NAMALWA (cell line): Measurements from ENCODE around the gene SPAAR.
A peak's percentile ranks its signal among the peaks of the same experiment; 100 is the strongest.
"Not testable (repeated sequence)": the region's sequence is repeated elsewhere in the genome, so short reads cannot be mapped to it uniquely, and the experiment has no call there.

Source experiments
- DNase-seq: peaks from one replicate; pipeline ENCODE4 v3.0.0-alpha.2; 2015; ENCODE audit warnings: low spot score

The SPAAR gene

GRCh38 chr9:35923598-35923926 is 14.3 kb downstream of the SPAAR start:
- no peak for DNase-seq

GRCh38 chr9:35923927-35924763 is 14.9 kb downstream of the SPAAR start:
- no peak for DNase-seq

GRCh38 chr9:35928591-35929452 is 19.5 kb downstream of the SPAAR start:
- DNase-seq: no peak

GRCh38 chr9:35929453-35929718 is 20.1 kb downstream of the SPAAR start:
- no peak for DNase-seq

GRCh38 chr9:35930521-35930920 is 21.2 kb downstream of the SPAAR start:
- DNase-seq: no peak

- no peak for DNase-seq
Measured at GRCh38 chr9:35930989-35931388, 21.7 kb downstream of the SPAAR start.

- DNase-seq: no peak
Measured at GRCh38 chr9:35932735-35933134, 23.4 kb downstream of the SPAAR start.

- no peak for DNase-seq
Measured at GRCh38 chr9:35933550-35934067, 24.3 kb downstream of the SPAAR start.

GRCh38 chr9:35934069-35934468 is 24.8 kb downstream of the SPAAR start:
- not testable (repeated sequence) for DNase-seq

GRCh38 chr9:35935261-35935660 is 26.0 kb downstream of the SPAAR start:
- DNase-seq: no peak

GRCh38 chr9:35935755-35936509 is 26.6 kb downstream of the SPAAR start:
- DNase-seq: no peak

GRCh38 chr9:35937227-35937626 is 27.9 kb downstream of the SPAAR start:
- DNase-seq: peak; percentile 32

- DNase-seq: no peak
Measured at GRCh38 chr9:35938474-35939356, 29.4 kb downstream of the SPAAR start.

GRCh38 chr9:35939679-35940250 is 30.5 kb downstream of the SPAAR start:
- DNase-seq: no peak

GRCh38 chr9:35940458-35941407 is 31.4 kb downstream of the SPAAR start:
- no peak for DNase-seq

- DNase-seq: no peak
Measured at GRCh38 chr9:35942286-35942685, 33.0 kb downstream of the SPAAR start.

- no peak for DNase-seq
Measured at GRCh38 chr9:35944173-35944572, 34.9 kb downstream of the SPAAR start.

GRCh38 chr9:35944841-35945240 is 35.6 kb downstream of the SPAAR start:
- no peak for DNase-seq

- DNase-seq: peak; percentile 75
Measured at GRCh38 chr9:35945341-35946018, 36.2 kb downstream of the SPAAR start.
